Astrocyte (in vitro differentiated cells and primary cell): ENCODE results near the gene CYP4F22. TPM values are rescaled to one million over a fixed set of nuclear protein-coding genes. Genes with fewer than 3 reads are reported as not detected.
A peak's percentile ranks its signal among the peaks of the same experiment; 100 is the strongest.

Experiments used
- DNase-seq: peaks from one replicate; pipeline ENCODE4 v3.0.0-alpha.2; 2010; ENCODE audit warnings: low read depth
- FAIRE-seq: peaks from 2 replicates; lab custom pipeline; 2011; peaks lifted over from hg19 to GRCh38; lab: Jason Lieb, UNC
- H2AFZ ChIP-seq: 2 replicates; pipeline ENCODE4 v1.6.0; 2012; ENCODE audit warnings: low read depth, low read length, inconsistent platforms
- H3K27ac ChIP-seq: 2 replicates; pipeline ENCODE4 v1.5.1; 2011; ENCODE audit warnings: low read depth, low read length, inconsistent platforms
- H3K27me3 ChIP-seq: 2 replicates; pipeline ENCODE4 v1.6.0; 2011; ENCODE audit warnings: low read length, inconsistent platforms; ENCODE audit not compliant: insufficient read depth
- H3K36me3 ChIP-seq: 2 replicates; pipeline ENCODE4 v1.5.1; 2011; ENCODE audit warnings: low read length, inconsistent platforms; ENCODE audit not compliant: insufficient read depth
- H3K4me1 ChIP-seq: 2 replicates; pipeline ENCODE4 v1.5.1; 2011; ENCODE audit warnings: low read length, inconsistent platforms; ENCODE audit not compliant: insufficient read depth
- H3K4me2 ChIP-seq: 2 replicates; pipeline ENCODE4 v1.6.0; 2012; ENCODE audit warnings: low read length, inconsistent platforms
- H3K4me3 ChIP-seq: 2 replicates; pipeline ENCODE4 v1.5.1; 2011; ENCODE audit warnings: low read depth, mild to moderate bottlenecking, low read length, inconsistent platforms; ENCODE audit not compliant: insufficient read depth
- H3K79me2 ChIP-seq: 2 replicates; pipeline ENCODE4 v1.6.0; 2012; ENCODE audit warnings: mild to moderate bottlenecking, low read length, inconsistent platforms; ENCODE audit not compliant: insufficient read depth
- H3K9ac ChIP-seq: 2 replicates; pipeline ENCODE4 v1.6.0; 2012; ENCODE audit warnings: mild to moderate bottlenecking, low read length, inconsistent platforms
- H3K9me3 ChIP-seq: 2 replicates; pipeline ENCODE4 v1.5.1; 2012; ENCODE audit warnings: low read depth, mild to moderate bottlenecking, low read length, inconsistent platforms; ENCODE audit not compliant: insufficient read depth
- H4K20me1 ChIP-seq: 2 replicates; pipeline ENCODE4 v1.6.0; 2012; ENCODE audit warnings: low read length, inconsistent platforms; ENCODE audit not compliant: insufficient read depth
- H3K27ac Mint-ChIP-seq: one replicate; pipeline ENCODE4 v1.8.0; 2021; ENCODE audit warnings: mild to moderate bottlenecking, mixed read lengths; ENCODE audit not compliant: unreplicated experiment
- H3K27me3 Mint-ChIP-seq: one replicate; pipeline ENCODE4 v1.8.0; 2021; ENCODE audit warnings: low read depth, mixed read lengths; ENCODE audit not compliant: unreplicated experiment
- H3K36me3 Mint-ChIP-seq: one replicate; pipeline ENCODE4 v1.8.0; 2021; ENCODE audit warnings: low read depth, mixed read lengths; ENCODE audit not compliant: unreplicated experiment
- H3K4me1 Mint-ChIP-seq: one replicate; pipeline ENCODE4 v1.8.0; 2021; ENCODE audit warnings: low read depth, mixed read lengths; ENCODE audit not compliant: unreplicated experiment
- H3K4me3 Mint-ChIP-seq: one replicate; pipeline ENCODE4 v1.8.0; 2021; ENCODE audit warnings: mild to moderate bottlenecking, moderate library complexity, mixed read lengths; ENCODE audit not compliant: unreplicated experiment
- H3K9me3 Mint-ChIP-seq: one replicate; pipeline ENCODE4 v1.8.0; 2021; ENCODE audit warnings: mild to moderate bottlenecking, mixed read lengths; ENCODE audit not compliant: unreplicated experiment
- CTCF ChIP-seq: IDR thresholded peaks from 2 replicates; pipeline ENCODE4 v1.5.1; 2011; ENCODE audit warnings: low read depth, mild to moderate bottlenecking, inconsistent platforms, low read length, moderate library complexity; ENCODE audit not compliant: insufficient read depth
- EZH2 ChIP-seq: IDR thresholded peaks from 2 replicates; pipeline ENCODE4 v1.6.1; 2012; ENCODE audit warnings: mild to moderate bottlenecking, low read length, inconsistent platforms; ENCODE audit not compliant: insufficient read depth
- total RNA-seq: library from RNA; stranded (reverse); gene quantifications from 2 replicates; pipeline ENCODE4 v1.2.1, GENCODE V29; 2021

The CYP4F22 gene
- total RNA-seq, 1 donor from 2014 or later = not detected

- DNase-seq (no peak), FAIRE-seq (no peak)
- peak overlapping the region; percentile 88 for H3K4me2 ChIP-seq
- H3K4me3 Mint-ChIP-seq = no peak overlapping the region
- no peaks in the 10 kb centered on the region for H3K27me3 ChIP-seq
- peaks cover 6% of the 10 kb centered on the region for H3K4me1 ChIP-seq
- no peak overlapping the region for H3K4me3 ChIP-seq
- no peaks in the 10 kb centered on the region for H4K20me1 ChIP-seq
- H3K9me3 Mint-ChIP-seq = peaks cover 6% of the 10 kb centered on the region
- no peaks in the 10 kb centered on the region for H3K9me3 ChIP-seq
- H3K36me3 Mint-ChIP-seq = no peaks in the 10 kb centered on the region
- H3K27ac ChIP-seq = no peak overlapping the region
- TF ChIP-seq CTCF (no peak), EZH2 (no peak)
- no peak overlapping the region for H3K9ac ChIP-seq
- no peak overlapping the region for H3K27ac Mint-ChIP-seq
- H2AFZ ChIP-seq = peak overlapping the region; percentile 82
- H3K4me1 Mint-ChIP-seq = no peaks in the 10 kb centered on the region
- no peaks in the 10 kb centered on the region for H3K36me3 ChIP-seq
- no peaks in the 10 kb centered on the region for H3K79me2 ChIP-seq
- H3K27me3 Mint-ChIP-seq = peaks cover 21% of the 10 kb centered on the region
Observed at GRCh38 chr19:15556634-15557181, 48.4 kb downstream of the CYP4F22 start.

- Histone ChIP-seq H3K79me2 (no peaks in the 10 kb centered on the region), H3K27ac (no peak overlapping the region), H3K9ac (no peak overlapping the region), H3K4me3 (no peak overlapping the region), H3K4me1 (peaks cover 6% of the 10 kb centered on the region), H3K4me2 (no peak overlapping the region), H4K20me1 (no peaks in the 10 kb centered on the region), H3K9me3 (no peaks in the 10 kb centered on the region), H3K27me3 (no peaks in the 10 kb centered on the region), H3K36me3 (no peaks in the 10 kb centered on the region), H2AFZ (no peak overlapping the region)
- H3K27me3 Mint-ChIP-seq = peaks cover 21% of the 10 kb centered on the region
- H3K4me3 Mint-ChIP-seq = no peak overlapping the region
- H3K36me3 Mint-ChIP-seq = no peaks in the 10 kb centered on the region
- H3K9me3 Mint-ChIP-seq = peaks cover 9% of the 10 kb centered on the region
- FAIRE-seq (no peak), DNase-seq (no peak)
- TF ChIP-seq EZH2 = no peak
- TF ChIP-seq CTCF = no peak
- H3K4me1 Mint-ChIP-seq = no peaks in the 10 kb centered on the region
- no peak overlapping the region for H3K27ac Mint-ChIP-seq
Observed at GRCh38 chr19:15557223-15557622, 48.9 kb downstream of the CYP4F22 start.

- no peaks in the 10 kb centered on the region for H3K4me1 ChIP-seq
- H3K36me3 ChIP-seq = no peaks in the 10 kb centered on the region
- no peak overlapping the region for H3K4me2 ChIP-seq
- Mint-ChIP-seq H3K9me3 (peaks cover 13% of the 10 kb centered on the region), H3K27me3 (peaks cover 5% of the 10 kb centered on the region), H3K36me3 (no peaks in the 10 kb centered on the region), H3K4me3 (no peak overlapping the region), H3K4me1 (no peaks in the 10 kb centered on the region), H3K27ac (no peak overlapping the region)
- no peak overlapping the region for H3K27ac ChIP-seq
- no peak overlapping the region for H3K4me3 ChIP-seq
- no peaks in the 10 kb centered on the region for H4K20me1 ChIP-seq
- H3K9ac ChIP-seq = no peak overlapping the region
- no peaks in the 10 kb centered on the region for H3K9me3 ChIP-seq
- H3K27me3 ChIP-seq = no peaks in the 10 kb centered on the region
- no peaks in the 10 kb centered on the region for H3K79me2 ChIP-seq
- H2AFZ ChIP-seq = no peak overlapping the region
- FAIRE-seq = no peak
- no peak for DNase-seq
- no peak for TF ChIP-seq EZH2
- TF ChIP-seq CTCF = no peak
Observed at GRCh38 chr19:15562145-15562544, 53.8 kb downstream of the CYP4F22 start.
